Endothelial cell of umbilical vein (primary cell): Measurements from ENCODE around the gene ACTL8.

Experiments
- CTCF ChIP-seq, 2 donors: IDR thresholded peaks; 1 replicate in 1 of 2; 2 replicates in 1 of 2; pipeline ENCODE4 v1.5.1; 2011; ENCODE audit warnings: low read length in 2 of 2, mild to moderate bottlenecking in 2 of 2, moderate library complexity in 2 of 2, control low read depth in 1 of 2, inconsistent platforms in 1 of 2, low read depth in 1 of 2; ENCODE audit not compliant: insufficient read depth in 1 of 2; ENCODE audit errors: extremely low read depth in 1 of 2
- FOS ChIP-seq: IDR thresholded peaks from 2 replicates; pipeline ENCODE4 v1.6.1; 2011; ENCODE audit warnings: mild to moderate bottlenecking, low read length, moderate library complexity, borderline replicate concordance; ENCODE audit not compliant: insufficient read depth

- TF ChIP-seq CTCF (IDR thresholded peaks at IDR 0.05; ENCODE audit: extremely low read depth in 1 of 2, insufficient read depth in 1 of 2, low read depth in 1 of 2, low read length in 2 of 2) (no peak), FOS (no peak)
Observed at GRCh38 chr1:17776426-17776825, 21.3 kb downstream of the ACTL8 start.
